ENCODE measurements around the gene EBP. TPM values are rescaled to one million over a fixed set of nuclear protein-coding genes. Genes with fewer than 3 reads are reported as not detected.

The EBP gene
- polyA plus RNA-seq, 1 donor (not counting 4 experiments of a cell fraction or from before 2014, with no cell fraction given), result 194 TPM

GRCh38 chrX:48474127-48474526 is 47.5 kb upstream of the EBP start:
- H3K4me2 ChIP-seq (ENCODE audit: control insufficient read depth, extremely low read depth, insufficient read depth, low read depth, low read length), result peak overlapping the region; percentile 16
- peaks cover 17% of the 10 kb centered on the region for H3K4me1 ChIP-seq (ENCODE audit: control insufficient read depth, extremely low read depth, insufficient read depth, low read length)
- peak overlapping the region; percentile 15 for H3K9ac ChIP-seq (ENCODE audit: control insufficient read depth, extremely low read depth, insufficient read depth, low read length)
- no peak overlapping the region for H2AFZ ChIP-seq (ENCODE audit: control insufficient read depth, low read length)
- DNase-seq (ENCODE audit: low read depth, low spot score), result no peak
- H3K36me3 ChIP-seq (ENCODE audit: control insufficient read depth in 2 of 2, extremely low read depth in 1 of 2, insufficient read depth in 2 of 2, low read length in 2 of 2), result peaks cover 0 to 3% of the 10 kb centered on the region in 2 experiments
- H3K27ac ChIP-seq (ENCODE audit: control insufficient read depth, insufficient read depth, low read length), result no peak overlapping the region
- peaks cover 32% of the 10 kb centered on the region for H3K79me2 ChIP-seq (ENCODE audit: control insufficient read depth, insufficient read depth, low read length)
- H3K9me3 ChIP-seq (ENCODE audit: control insufficient read depth, low read depth, low read length), result no peaks in the 10 kb centered on the region
- dilution Hi-C loops (cut with MboI; ENCODE audit: extremely low pct_ligation_motif_present, low sequenced_read_pairs), result no loop called here
- no peak for FAIRE-seq
- no peak overlapping the region for H3K4me3 ChIP-seq (ENCODE audit: control insufficient read depth in 2 of 3, extremely low read depth in 1 of 3, insufficient read depth in 2 of 3, low read depth in 1 of 3, low read length in 3 of 3)
- H3K27me3 ChIP-seq (ENCODE audit: control insufficient read depth, extremely low read depth, insufficient read depth, low read length), result no peaks in the 10 kb centered on the region
- TF ChIP-seq CTCF (optimal IDR thresholded peaks at IDR 0.05 in 1 of 3, IDR thresholded peaks at IDR 0.05 in 1 of 3, conservative IDR thresholded peaks at IDR 0.05 in 1 of 3; ENCODE audit: extremely low read depth in 1 of 3, insufficient read depth in 2 of 3, low read length in 3 of 3) (peak in 2 of 3 experiments; percentile 15 to 41), EZH2 (IDR thresholded peaks at IDR 0.05; ENCODE audit: low read length) (no peak)
- no peaks in the 10 kb centered on the region for H3K9me1 ChIP-seq (ENCODE audit: control insufficient read depth, extremely low read depth, insufficient read depth, low read length)
- H4K20me1 ChIP-seq (ENCODE audit: control insufficient read depth, extremely low read depth, insufficient read depth, low read length), result no peaks in the 10 kb centered on the region

GRCh38 chrX:48474581-48474980 is 47.0 kb upstream of the EBP start:
- TF ChIP-seq CTCF (optimal IDR thresholded peaks at IDR 0.05 in 1 of 3, IDR thresholded peaks at IDR 0.05 in 1 of 3, conservative IDR thresholded peaks at IDR 0.05 in 1 of 3; ENCODE audit: extremely low read depth in 1 of 3, insufficient read depth in 2 of 3, low read length in 3 of 3), result no peak
- TF ChIP-seq EZH2 (IDR thresholded peaks at IDR 0.05; ENCODE audit: low read length), result no peak
- no peaks in the 10 kb centered on the region for H3K9me3 ChIP-seq (ENCODE audit: control insufficient read depth, low read depth, low read length)
- FAIRE-seq (no peak), DNase-seq (ENCODE audit: low read depth, low spot score) (no peak)
- no peaks in the 10 kb centered on the region for H3K27me3 ChIP-seq (ENCODE audit: control insufficient read depth, extremely low read depth, insufficient read depth, low read length)
- peaks cover 17% of the 10 kb centered on the region for H3K4me1 ChIP-seq (ENCODE audit: control insufficient read depth, extremely low read depth, insufficient read depth, low read length)
- no peak overlapping the region for H2AFZ ChIP-seq (ENCODE audit: control insufficient read depth, low read length)
- H3K27ac ChIP-seq (ENCODE audit: control insufficient read depth, insufficient read depth, low read length), result peak overlapping the region; percentile 73
- H3K9ac ChIP-seq (ENCODE audit: control insufficient read depth, extremely low read depth, insufficient read depth, low read length), result peak overlapping the region; percentile 15
- peak overlapping the region in 1 of 3 experiments; percentile 2 for H3K4me3 ChIP-seq (ENCODE audit: control insufficient read depth in 2 of 3, extremely low read depth in 1 of 3, insufficient read depth in 2 of 3, low read depth in 1 of 3, low read length in 3 of 3)
- H3K4me2 ChIP-seq (ENCODE audit: control insufficient read depth, extremely low read depth, insufficient read depth, low read depth, low read length), result peak overlapping the region; percentile 70
- H3K9me1 ChIP-seq (ENCODE audit: control insufficient read depth, extremely low read depth, insufficient read depth, low read length), result no peaks in the 10 kb centered on the region
- H4K20me1 ChIP-seq (ENCODE audit: control insufficient read depth, extremely low read depth, insufficient read depth, low read length), result no peaks in the 10 kb centered on the region
- peaks cover 3% of the 10 kb centered on the region in 2 experiments for H3K36me3 ChIP-seq (ENCODE audit: control insufficient read depth in 2 of 2, extremely low read depth in 1 of 2, insufficient read depth in 2 of 2, low read length in 2 of 2)
- H3K79me2 ChIP-seq (ENCODE audit: control insufficient read depth, insufficient read depth, low read length), result peaks cover 35% of the 10 kb centered on the region
- dilution Hi-C loops (cut with MboI; ENCODE audit: extremely low pct_ligation_motif_present, low sequenced_read_pairs), result no loop called here
